ENCODE data around the gene NPHP4.

NPHP4 gene

GRCh38 chr1:5947978-5948680, 44.1 kb downstream of the NPHP4 start:
- DNase-seq = no peak

- DNase-seq = no peak
Observed at GRCh38 chr1:5947071-5947821, 45.0 kb downstream of the NPHP4 start.

GRCh38 chr1:5945445-5945844, 46.8 kb downstream of the NPHP4 start:
- no peak for DNase-seq

DNA sequence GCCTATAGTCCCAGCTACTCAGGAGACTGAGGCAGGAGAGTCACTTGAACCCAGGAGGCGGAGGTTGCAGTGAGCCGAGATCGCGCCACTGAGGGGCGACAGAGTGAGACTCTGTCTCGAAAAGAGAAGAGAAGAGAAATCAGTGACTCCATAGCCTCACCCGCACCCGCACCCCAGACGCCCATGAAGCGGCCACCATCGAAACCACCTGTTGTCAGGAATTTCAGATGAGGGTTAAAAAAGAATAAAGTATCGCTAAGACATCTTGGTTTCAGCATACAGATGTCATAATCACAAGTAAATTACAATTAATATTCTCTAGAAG, 47.4 kb downstream of the NPHP4 start:
- DNase-seq = no peak

DNA sequence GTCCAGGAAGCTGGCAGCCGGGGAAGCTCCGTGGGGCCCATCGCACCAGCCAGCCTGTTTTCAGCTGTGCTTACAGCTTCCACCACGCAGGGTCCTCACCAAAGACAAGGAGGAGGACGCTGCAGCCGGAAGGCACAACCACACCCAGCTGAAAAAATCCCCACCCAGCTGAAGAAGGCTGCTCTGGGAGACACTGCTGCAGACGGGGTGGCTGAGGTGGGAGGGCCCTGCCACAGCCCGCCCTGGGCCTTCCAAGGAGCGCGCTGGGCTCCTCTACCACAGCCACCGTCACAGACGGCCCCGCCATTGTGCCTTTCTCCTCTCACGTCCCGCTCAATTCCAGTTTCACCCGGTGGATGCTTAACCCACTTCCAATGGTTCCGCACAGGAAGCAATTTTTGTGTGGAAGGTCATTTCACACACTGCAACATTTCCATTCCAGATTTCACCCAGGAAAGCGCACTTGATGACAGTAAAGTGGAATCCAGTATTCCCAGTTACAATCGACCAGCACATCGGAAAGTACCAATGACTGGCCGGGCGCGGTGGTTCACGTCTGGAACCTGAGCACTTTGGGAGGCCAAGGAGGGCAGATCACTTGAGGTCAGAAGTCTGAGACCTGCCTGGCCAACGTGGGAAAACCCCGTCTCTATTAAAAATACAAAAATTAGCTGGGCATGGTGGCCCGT, 47.9 kb downstream of the NPHP4 start:
- DNase-seq = no peak

GRCh38 chr1:5943343-5944124, 48.7 kb downstream of the NPHP4 start:
- DNase-seq = no peak

GRCh38 chr1:5941671-5942070, 50.6 kb downstream of the NPHP4 start:
- DNase-seq = no peak

- no peak for DNase-seq
Observed at GRCh38 chr1:5940723-5941407, 51.4 kb downstream of the NPHP4 start.

- DNase-seq = no peak
Observed at GRCh38 chr1:5939271-5940170, 52.7 kb downstream of the NPHP4 start.

GRCh38 chr1:5938101-5938646, 54.1 kb downstream of the NPHP4 start:
- DNase-seq = no peak

DNA sequence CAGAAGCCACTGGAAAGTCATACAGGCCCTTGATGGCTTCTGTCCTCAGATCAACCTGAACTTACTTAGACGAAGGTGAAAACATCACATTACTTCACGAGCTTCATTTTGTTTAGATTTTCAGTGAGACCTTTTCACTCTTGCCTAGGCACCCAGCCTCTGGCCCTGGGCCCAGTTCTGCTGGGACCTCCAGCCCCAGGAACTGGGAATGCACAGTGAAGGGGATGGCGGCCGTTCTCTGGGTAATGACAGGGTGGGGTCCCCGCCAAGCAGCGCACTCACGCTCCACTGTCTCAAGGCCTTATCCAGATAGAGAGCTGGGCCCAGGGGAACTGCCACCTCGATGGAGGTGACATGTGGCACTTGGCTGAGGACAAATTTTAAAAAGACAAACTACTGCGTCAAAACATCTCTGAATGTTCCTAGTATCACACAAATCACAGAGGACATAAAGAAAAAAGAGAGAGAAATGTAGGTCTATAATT, 54.8 kb downstream of the NPHP4 start:
- DNase-seq = no peak

DNA sequence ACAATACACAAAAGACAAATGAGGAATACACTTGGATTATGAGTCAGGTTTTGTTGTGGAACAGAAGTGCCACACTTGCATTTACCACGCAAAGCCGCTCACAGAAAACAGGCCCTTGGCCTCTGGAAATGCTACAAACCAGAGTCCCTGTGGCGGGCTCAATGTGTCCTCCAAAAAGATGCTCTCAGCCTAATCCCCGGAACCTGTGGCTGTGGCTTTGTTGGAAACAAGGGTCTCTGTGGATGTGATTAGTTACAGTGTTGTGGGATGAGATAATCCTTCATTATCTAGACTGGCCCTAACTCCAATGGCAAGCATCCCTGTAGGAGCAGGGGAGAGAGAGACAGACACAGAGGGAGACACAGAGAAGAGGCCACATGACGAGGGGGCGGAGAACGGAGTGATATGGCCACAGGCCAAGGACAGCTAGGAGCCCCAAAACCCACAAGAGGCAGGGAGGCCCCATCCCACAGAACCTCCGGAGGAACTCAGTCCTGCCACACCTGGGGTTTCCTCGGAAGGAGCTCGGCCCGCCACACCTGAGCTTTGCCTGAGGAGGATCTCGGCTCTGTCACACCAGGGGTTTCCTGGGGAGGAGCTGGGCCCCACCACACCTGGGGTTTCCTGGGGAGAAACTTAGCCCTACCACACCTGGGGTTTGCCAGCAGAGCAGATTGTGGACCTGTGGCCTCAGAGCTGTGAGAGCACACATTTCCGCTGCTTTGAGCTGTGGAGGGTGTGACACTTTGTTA, 55.4 kb downstream of the NPHP4 start:
- DNase-seq = no peak

GRCh38 chr1:5936126-5936525, 56.1 kb downstream of the NPHP4 start:
- DNase-seq = no peak

DNA sequence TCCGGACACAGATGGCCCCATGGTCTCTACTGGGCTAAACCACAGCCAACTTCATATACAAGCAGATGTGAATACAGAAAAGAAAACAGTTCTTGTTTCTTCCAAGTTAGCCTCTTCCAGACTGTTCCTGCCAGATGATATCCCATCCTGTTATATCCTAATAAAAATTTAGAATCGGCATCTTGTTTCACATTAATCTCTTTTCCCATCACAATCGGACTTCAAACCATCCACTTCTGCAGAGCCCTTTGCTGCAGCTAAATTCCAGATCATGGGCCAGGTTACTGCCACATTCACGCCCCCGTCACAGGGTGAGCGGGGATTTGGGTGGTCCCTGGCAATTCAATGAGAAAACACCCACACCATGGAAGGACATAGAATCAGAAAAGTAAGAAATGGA, 57.2 kb downstream of the NPHP4 start:
- DNase-seq = no peak

GRCh38 chr1:5934058-5934884, 58.0 kb downstream of the NPHP4 start:
- no peak for DNase-seq

GRCh38 chr1:5933676-5934057, 58.6 kb downstream of the NPHP4 start:
- no peak for DNase-seq

GRCh38 chr1:5933050-5933449, 59.2 kb downstream of the NPHP4 start:
- DNase-seq = no peak

DNA sequence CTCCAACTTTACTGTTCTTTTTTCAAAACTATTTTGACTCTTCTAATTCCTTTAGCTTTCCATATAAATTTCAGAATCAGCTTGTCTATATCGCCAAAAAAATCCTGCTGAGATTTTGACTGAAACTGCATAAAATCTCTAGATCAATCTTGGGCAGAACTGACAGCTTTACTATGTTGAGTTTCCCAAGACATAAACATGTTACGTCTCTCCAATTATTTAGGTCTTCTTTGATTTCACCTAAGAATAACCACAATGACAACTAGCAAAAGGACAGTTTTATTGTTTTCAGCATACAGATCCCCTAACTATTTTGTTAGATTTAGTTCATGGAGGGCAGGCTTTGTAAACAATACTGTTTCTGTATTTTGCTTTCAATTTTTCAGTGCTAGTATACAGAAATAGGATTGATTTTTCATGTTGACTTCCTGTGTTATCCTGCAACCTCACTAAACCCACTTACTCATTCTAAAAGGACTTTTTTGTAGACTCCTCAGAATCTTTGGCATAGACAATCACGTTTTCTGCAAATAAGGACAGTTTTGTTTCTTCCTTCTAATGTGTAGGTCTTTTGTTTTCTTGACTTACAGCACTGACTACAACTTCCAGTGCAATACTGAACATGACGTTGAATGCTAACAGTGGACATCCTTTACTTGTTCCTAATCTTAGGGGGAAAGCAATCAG, 63.4 kb downstream of the NPHP4 start:
- DNase-seq = no peak

All from NCI-H1417 treated with DMSO at 0.1 percent for 48 hours (cell line).